Fibroblast of lung (primary cell): ENCODE results near the gene PSME4.

Experiments used
- EZH2 ChIP-seq: IDR thresholded peaks from 2 replicates; pipeline ENCODE4 v1.5.1; 2012; ENCODE audit warnings: low read length, control low read depth, mild to moderate bottlenecking; ENCODE audit errors: missing control alignments
- TF ChIP-seq, protein P1 (sequence below), 2 donors: IDR thresholded peaks in 1 of 2; conservative IDR thresholded peaks in 1 of 2; 1 replicate in 1 of 2; 2 replicates in 1 of 2; pipeline ENCODE4 v1.5.1; 2011 to 2012; ENCODE audit warnings: low read length in 2 of 2, control low read depth in 1 of 2, inconsistent platforms in 1 of 2, low read depth in 1 of 2, mild to moderate bottlenecking in 1 of 2

DNA sequence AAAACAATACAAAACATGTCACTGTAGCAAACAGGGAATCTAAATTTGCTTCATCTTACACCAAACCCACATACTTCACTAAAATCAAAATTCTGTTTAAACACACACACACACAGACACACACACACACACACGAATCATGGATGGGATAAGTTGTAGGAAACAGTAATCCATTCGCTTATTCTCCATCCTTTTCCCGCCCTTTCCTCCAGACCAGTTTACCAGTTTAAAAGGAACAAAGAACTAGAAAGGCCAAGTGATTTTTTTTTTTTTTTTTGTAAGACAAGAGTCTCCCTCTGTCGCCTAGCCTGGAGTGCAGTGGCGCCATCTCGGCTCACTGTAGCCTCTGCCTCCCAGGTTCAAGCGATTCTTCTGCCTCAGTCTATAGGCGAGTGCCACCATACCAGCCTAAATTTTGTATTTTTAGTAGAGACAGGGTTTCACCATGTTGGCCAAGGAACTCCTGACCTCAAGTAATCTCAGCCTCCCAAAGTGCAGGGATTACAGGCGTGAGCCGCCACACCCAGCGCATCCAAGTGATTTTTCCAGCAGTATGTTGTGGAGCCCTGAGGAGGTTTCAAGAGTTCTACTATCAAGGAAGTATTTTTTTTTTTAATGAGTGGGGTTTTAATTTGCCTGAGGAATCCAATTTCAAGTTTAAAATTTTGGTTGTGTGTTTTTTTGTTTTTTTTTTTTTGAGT is 5.7 kb downstream of the PSME4 start:
- TF ChIP-seq, protein P1, sequence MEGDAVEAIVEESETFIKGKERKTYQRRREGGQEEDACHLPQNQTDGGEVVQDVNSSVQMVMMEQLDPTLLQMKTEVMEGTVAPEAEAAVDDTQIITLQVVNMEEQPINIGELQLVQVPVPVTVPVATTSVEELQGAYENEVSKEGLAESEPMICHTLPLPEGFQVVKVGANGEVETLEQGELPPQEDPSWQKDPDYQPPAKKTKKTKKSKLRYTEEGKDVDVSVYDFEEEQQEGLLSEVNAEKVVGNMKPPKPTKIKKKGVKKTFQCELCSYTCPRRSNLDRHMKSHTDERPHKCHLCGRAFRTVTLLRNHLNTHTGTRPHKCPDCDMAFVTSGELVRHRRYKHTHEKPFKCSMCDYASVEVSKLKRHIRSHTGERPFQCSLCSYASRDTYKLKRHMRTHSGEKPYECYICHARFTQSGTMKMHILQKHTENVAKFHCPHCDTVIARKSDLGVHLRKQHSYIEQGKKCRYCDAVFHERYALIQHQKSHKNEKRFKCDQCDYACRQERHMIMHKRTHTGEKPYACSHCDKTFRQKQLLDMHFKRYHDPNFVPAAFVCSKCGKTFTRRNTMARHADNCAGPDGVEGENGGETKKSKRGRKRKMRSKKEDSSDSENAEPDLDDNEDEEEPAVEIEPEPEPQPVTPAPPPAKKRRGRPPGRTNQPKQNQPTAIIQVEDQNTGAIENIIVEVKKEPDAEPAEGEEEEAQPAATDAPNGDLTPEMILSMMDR (conservative IDR thresholded peaks at IDR 0.05 in 1 of 2, IDR thresholded peaks at IDR 0.05 in 1 of 2; ENCODE audit: low read depth in 1 of 2, low read length in 2 of 2), result no peak
- no peak for TF ChIP-seq EZH2
